Trophoblast cell (in vitro differentiated cells and primary cell): ENCODE data around the gene GOLGA6B. TPM values are rescaled to one million over a fixed set of nuclear protein-coding genes. Genes with fewer than 3 reads are reported as not detected.
"Not testable (repeated sequence)": the region's sequence is repeated elsewhere in the genome, so short reads cannot be mapped to it uniquely, and the experiment has no call there.

Source experiments
- DNase-seq, 2 donors: peaks; one replicate each; pipeline ENCODE4 v3.0.0-alpha.2; 2016
- H2AFZ ChIP-seq: 2 replicates; pipeline ENCODE4 v1.6.1; 2013; ENCODE audit warnings: low read length, moderate library complexity, mild to moderate bottlenecking; ENCODE audit not compliant: insufficient read depth, poor library complexity
- H2AK5ac ChIP-seq: 2 replicates; pipeline ENCODE4 v1.6.1; 2013; ENCODE audit warnings: mild to moderate bottlenecking, low read length
- H2BK120ac ChIP-seq: 2 replicates; pipeline ENCODE4 v1.6.1; 2013; ENCODE audit warnings: low read length, mild to moderate bottlenecking, moderate library complexity; ENCODE audit not compliant: insufficient read depth, poor library complexity
- H2BK12ac ChIP-seq: 2 replicates; pipeline ENCODE4 v1.6.1; 2013; ENCODE audit warnings: mild to moderate bottlenecking, low read length, moderate library complexity
- H2BK5ac ChIP-seq: 2 replicates; pipeline ENCODE4 v1.6.1; 2013; ENCODE audit warnings: low read length, low read depth, moderate library complexity, mild to moderate bottlenecking; ENCODE audit not compliant: poor library complexity
- H3K14ac ChIP-seq: 2 replicates; pipeline ENCODE4 v1.6.1; 2013; ENCODE audit warnings: mild to moderate bottlenecking, low read length
- H3K18ac ChIP-seq: 2 replicates; pipeline ENCODE4 v1.6.1; 2013; ENCODE audit warnings: mild to moderate bottlenecking, low read length
- H3K23ac ChIP-seq: 2 replicates; pipeline ENCODE4 v1.6.1; 2013; ENCODE audit warnings: low read length
- H3K27ac ChIP-seq: 2 replicates; pipeline ENCODE4 v1.5.1; 2013; ENCODE audit warnings: low read depth, mild to moderate bottlenecking, inconsistent platforms, low read length, moderate library complexity
- H3K27me3 ChIP-seq: 2 replicates; pipeline ENCODE4 v1.6.1; 2013; ENCODE audit warnings: inconsistent platforms, mild to moderate bottlenecking, low read length, moderate library complexity; ENCODE audit not compliant: insufficient read depth
- H3K36me3 ChIP-seq, 2 experiments: 1 replicate in 1 of 2; 2 replicates in 1 of 2; pipeline ENCODE4 v1.6.1; 2013; ENCODE audit warnings: low read length in 2 of 2, mild to moderate bottlenecking in 2 of 2, moderate library complexity in 1 of 2; ENCODE audit not compliant: insufficient read depth in 2 of 2, control insufficient read depth in 1 of 2
- H3K4ac ChIP-seq: 2 replicates; pipeline ENCODE4 v1.6.1; 2013; ENCODE audit warnings: low read depth, mild to moderate bottlenecking, low read length, moderate library complexity
- H3K4me1 ChIP-seq, 2 experiments: 1 replicate in 1 of 2; 2 replicates in 1 of 2; pipeline ENCODE4 v1.6.1; 2013; ENCODE audit warnings: low read length in 2 of 2, mild to moderate bottlenecking in 2 of 2, moderate library complexity in 1 of 2; ENCODE audit not compliant: insufficient read depth in 2 of 2, control insufficient read depth in 1 of 2
- H3K4me2 ChIP-seq: 2 replicates; pipeline ENCODE4 v1.6.1; 2013; ENCODE audit warnings: inconsistent platforms, mild to moderate bottlenecking, low read length, moderate library complexity
- H3K4me3 ChIP-seq: 2 replicates; pipeline ENCODE4 v1.5.1; 2013; ENCODE audit warnings: mild to moderate bottlenecking, low read depth, low read length, inconsistent platforms
- H3K79me1 ChIP-seq: one replicate; pipeline ENCODE4 v1.6.1; 2013; ENCODE audit warnings: low read length
- H3K79me2 ChIP-seq: 2 replicates; pipeline ENCODE4 v1.6.1; 2013; ENCODE audit warnings: low read length, mild to moderate bottlenecking; ENCODE audit not compliant: control insufficient read depth, insufficient read depth, poor library complexity
- H3K9ac ChIP-seq: 2 replicates; pipeline ENCODE4 v1.6.1; 2013; ENCODE audit warnings: mild to moderate bottlenecking, low read length
- H3K9me3 ChIP-seq: 2 replicates; pipeline ENCODE4 v1.6.1; 2013; ENCODE audit warnings: low read depth, mild to moderate bottlenecking, control low read depth, inconsistent platforms, low read length; ENCODE audit not compliant: insufficient read depth
- H4K12ac ChIP-seq: 2 replicates; pipeline ENCODE4 v1.6.1; 2013; ENCODE audit warnings: low read depth, mild to moderate bottlenecking, low read length, moderate library complexity
- H4K8ac ChIP-seq: 2 replicates; pipeline ENCODE4 v1.6.1; 2013; ENCODE audit warnings: low read depth, mild to moderate bottlenecking, low read length, moderate library complexity
- H4K91ac ChIP-seq: one replicate; pipeline ENCODE4 v1.6.1; 2013; ENCODE audit warnings: low read depth, mild to moderate bottlenecking, low read length, moderate library complexity
- WGBS: extraction: QIAGEN DNeasy Blood & Tissue Kit; methylation state at CpG from one replicate; pipeline ENCODE4 v1.1.7; 2013; ENCODE audit warnings: missing lambda C conversion rate; ENCODE audit not compliant: insufficient read length, insufficient coverage; ENCODE audit errors: extremely low coverage; 5-methylcytosine and 5-hydroxymethylcytosine counted together
- polyA plus RNA-seq: library from polyadenylated mRNA; stranded (reverse); fragments of 200-250 nt; gene quantifications from 2 replicates; pipeline ENCODE4 v1.2.3, GENCODE V29; 2013

The GOLGA6B gene
- polyA plus RNA-seq, result 0.10 and 0.11 TPM in 2 replicates

- H3K4me1 ChIP-seq, H4K8ac ChIP-seq, H4K91ac ChIP-seq, H2BK120ac ChIP-seq, H3K27ac ChIP-seq, H3K79me1 ChIP-seq, H3K36me3 ChIP-seq, H2BK12ac ChIP-seq, H3K14ac ChIP-seq, H3K23ac ChIP-seq, H2AK5ac ChIP-seq, H3K4ac ChIP-seq, DNase-seq, H3K4me2 ChIP-seq, H3K27me3 ChIP-seq, H2AFZ ChIP-seq, H3K18ac ChIP-seq, H3K9ac ChIP-seq, H2BK5ac ChIP-seq, H3K79me2 ChIP-seq, H3K4me3 ChIP-seq, H4K12ac ChIP-seq, H3K9me3 ChIP-seq: not testable (repeated sequence)
- WGBS, result no CpG with 5 or more reads among the region's 7 CpGs
Measured at GRCh38 chr15:72654397-72654796, at the start of gene GOLGA6B. Gene GOLGA6B (plus strand): TSS chr15:72654697. CDS start chr15:72654738, 41 bp downstream.

GRCh38 chr15:72604794-72605193, 49.7 kb upstream of the GOLGA6B start:
- Histone ChIP-seq H3K4me3 (no peak overlapping the region), H3K18ac (no peak overlapping the region), H3K9me3 (no peaks in the 10 kb centered on the region), H2BK12ac (no peak overlapping the region), H2AFZ (no peak overlapping the region), H3K23ac (no peak overlapping the region), H4K12ac (no peak overlapping the region), H4K8ac (no peak overlapping the region), H3K27ac (no peak overlapping the region), H3K4ac (no peak overlapping the region), H3K79me1 (no peaks in the 10 kb centered on the region), H3K36me3 (no peaks in the 10 kb centered on the region), H3K4me2 (no peak overlapping the region), H3K14ac (no peak overlapping the region), H3K79me2 (no peaks in the 10 kb centered on the region), H3K4me1 (no peaks in the 10 kb centered on the region), H2AK5ac (no peak overlapping the region), H2BK120ac (no peak overlapping the region), H3K9ac (no peak overlapping the region), H4K91ac (no peak overlapping the region), H3K27me3 (no peaks in the 10 kb centered on the region), H2BK5ac (no peak overlapping the region)
- peak in 1 of 2 donors; percentile 31 for DNase-seq
- no CpG with 5 or more reads among the region's 4 CpGs for WGBS

GRCh38 chr15:72608084-72608483, 46.4 kb upstream of the GOLGA6B start:
- H2AK5ac ChIP-seq, H4K91ac ChIP-seq, H3K9me3 ChIP-seq, H3K36me3 ChIP-seq, DNase-seq, H2BK120ac ChIP-seq, H2AFZ ChIP-seq, H3K14ac ChIP-seq, H3K4me1 ChIP-seq, H2BK5ac ChIP-seq, H3K27me3 ChIP-seq, H2BK12ac ChIP-seq, H3K18ac ChIP-seq, H3K79me2 ChIP-seq, H3K4me2 ChIP-seq, H4K12ac ChIP-seq, H3K79me1 ChIP-seq, H3K4me3 ChIP-seq, H3K23ac ChIP-seq, H4K8ac ChIP-seq, H3K9ac ChIP-seq, H3K27ac ChIP-seq, H3K4ac ChIP-seq: not testable (repeated sequence)
- WGBS, result no CpG with 5 or more reads among the region's 3 CpGs

DNA sequence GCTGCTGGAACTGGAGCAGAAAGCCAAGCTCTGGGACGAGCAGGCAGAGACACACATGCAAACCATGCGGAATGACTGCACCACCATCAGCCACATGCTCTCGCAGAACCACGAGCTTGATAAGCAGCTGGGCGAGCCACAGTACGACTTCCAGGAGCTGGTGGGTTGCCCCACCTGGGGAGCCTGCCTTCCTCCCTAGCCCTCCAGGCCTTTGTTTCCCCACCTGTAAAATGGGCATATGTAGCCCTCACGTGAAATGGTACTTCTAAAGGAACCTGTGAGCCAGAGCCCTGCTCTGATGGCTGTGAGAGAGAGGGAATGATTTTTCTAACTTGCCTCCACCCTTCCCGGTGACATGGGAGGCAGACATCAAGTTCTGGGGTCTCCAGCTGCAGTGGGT, 44.6 kb upstream of the GOLGA6B start:
- H3K4me2 ChIP-seq, result no peak overlapping the region
- no peak overlapping the region for H3K18ac ChIP-seq
- no peaks in the 10 kb centered on the region for H3K79me2 ChIP-seq
- H3K4me1 ChIP-seq, result no peaks in the 10 kb centered on the region
- no peak overlapping the region for H3K4me3 ChIP-seq
- H3K4ac ChIP-seq, result no peak overlapping the region
- no CpG with 5 or more reads among the region's 8 CpGs for WGBS
- H3K27ac ChIP-seq, result no peak overlapping the region
- H3K79me1 ChIP-seq, result no peaks in the 10 kb centered on the region
- no peak overlapping the region for H2AK5ac ChIP-seq
- H3K23ac ChIP-seq, result no peak overlapping the region
- no peak overlapping the region for H3K9ac ChIP-seq
- H2BK12ac ChIP-seq, result no peak overlapping the region
- H4K12ac ChIP-seq, result no peak overlapping the region
- H2BK120ac ChIP-seq, result no peak overlapping the region
- H3K9me3 ChIP-seq, result no peaks in the 10 kb centered on the region
- no peak overlapping the region for H2BK5ac ChIP-seq
- H3K14ac ChIP-seq, result no peak overlapping the region
- H4K91ac ChIP-seq, result no peak overlapping the region
- no peaks in the 10 kb centered on the region for H3K36me3 ChIP-seq
- H3K27me3 ChIP-seq, result no peaks in the 10 kb centered on the region
- no peak overlapping the region for H4K8ac ChIP-seq
- DNase-seq, result no peak
- H2AFZ ChIP-seq, result no peak overlapping the region
